Right lobe of liver (tissue), 6 donors: ENCODE results near the gene DDX54. TPM values are rescaled to one million over a fixed set of nuclear protein-coding genes. Genes with fewer than 3 reads are reported as not detected.

Source experiments
- ATAC-seq, 4 donors: fragments of 200-7000 bp; cut with Tn5 transposase; one replicate each; pipeline ENCODE4 v1.9.1; 2020; ENCODE audit warnings: mild to moderate bottlenecking in 4 of 4, moderate library complexity in 4 of 4
- DNase-seq, 3 donors: peaks; one replicate each; pipeline ENCODE4 v3.0.0-alpha.2; 2020
- H3K27ac ChIP-seq, 3 donors: fragments of 200-600 bp; one replicate each; pipeline ENCODE4 v1.8.0; 2022
- H3K27me3 ChIP-seq, 2 donors: fragments of 200-600 bp; one replicate each; pipeline ENCODE4 v1.8.0; 2022
- H3K36me3 ChIP-seq, 4 donors: fragments of 200-600 bp; sonication (generic) in 1 of 4; one replicate each; pipeline versions ENCODE4 v1.5.1 to v1.8.0; 2017 to 2022; ENCODE audit warnings: control low read depth in 1 of 4
- H3K4me1 ChIP-seq, 4 donors: fragments of 200-600 bp; sonication (generic) in 1 of 4; one replicate each; pipeline versions ENCODE4 v1.5.1 to v1.8.0; 2017 to 2022; ENCODE audit warnings: control low read depth in 1 of 4
- H3K4me3 ChIP-seq, 3 donors: fragments of 200-600 bp; one replicate each; pipeline ENCODE4 v1.8.0; 2022
- H3K9me3 ChIP-seq, 4 donors: fragments of 200-600 bp; sonication (generic) in 1 of 4; one replicate each; pipeline versions ENCODE4 v1.5.1 to v1.8.0; 2017 to 2022; ENCODE audit warnings: control low read depth in 1 of 4
- POLR2A ChIP-seq: fragments of 450-650 bp; IDR thresholded peaks from one replicate; pipeline ENCODE4 v1.6.1; 2017; ENCODE audit warnings: antibody characterized with exemption, mild to moderate bottlenecking
- WGBS: methylation state at CpG from one replicate; pipeline ENCODE4 v1.1.6; 2018; ENCODE audit warnings: low coverage, low lambda C conversion rate; ENCODE audit not compliant: insufficient coverage; ENCODE audit errors: missing lambda C conversion rate; 5-methylcytosine and 5-hydroxymethylcytosine counted together
- intact Hi-C, 2 donors: fragments of 100-400 bp; cut with DNase I; formaldehyde crosslinking; loops; one replicate each; pipeline versions ENCODE4 v1.11.2 to v1.14.1; 2022
- total RNA-seq, 6 experiments: library from RNA; depleted of rRNA in 2 of 6; stranded (reverse); fragments of >200 nt in 2 of 6; fragmentation: NEBNext Ultra II Directional in 3 of 6; extraction: Animal tissue kit (Norgen Biotek cat#: 25700) in 3 of 6; gene quantifications; one replicate each; pipeline versions ENCODE4 v1.1.0 to v1.2.4, GENCODE V29; 2016 to 2023
- TF ChIP-seq, protein P1 (sequence below), 4 donors: fragments of 200-600 bp in 3 of 4; fragments of 450-650 bp in 1 of 4; IDR thresholded peaks; one replicate each; pipeline versions ENCODE4 v1.5.1 to v1.8.0; 2016 to 2022; ENCODE audit warnings: antibody characterized with exemption in 4 of 4, mild to moderate bottlenecking in 2 of 4
- donor health status: DM: no; HTN: yes; CAD: no.
- donor health status: DM: no; HTN: no; CAD: no.
- donor health status: DM: no; HTN: no; CAD: no.
- donor health status: DM: no; HTN: yes; CAD: no.
- donor health status: DM: no; HTN: yes; CAD: no.

The DDX54 gene
- total RNA-seq, 6 experiments from 2014 or later: 22.8 to 43.8 (median 31.1) TPM

DNA sequence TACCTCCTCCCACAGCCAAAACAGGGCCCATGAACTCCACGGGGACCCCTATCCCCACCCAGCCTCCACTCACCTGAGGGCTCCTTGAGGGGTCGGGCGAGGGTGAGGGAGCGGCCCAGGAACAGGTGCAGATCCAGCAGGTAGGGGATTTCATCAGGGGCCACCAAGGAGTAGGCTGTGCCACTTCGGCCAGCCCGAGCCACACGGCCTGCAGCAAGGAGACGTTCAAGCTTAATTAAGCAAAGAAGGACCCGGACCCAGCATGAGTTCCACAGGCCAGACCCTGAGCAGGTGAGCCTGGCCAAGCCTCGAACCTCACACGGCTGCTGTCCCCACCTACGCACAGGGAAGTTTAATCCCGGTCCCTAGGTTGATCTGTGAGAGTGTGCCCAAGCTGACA lies 15.6 kb downstream of the DDX54 start:
- WGBS: 71% methylated on average over 1 of the region's 13 CpGs
- H3K27me3 ChIP-seq: no peaks in the 10 kb centered on the region
- no peak overlapping the region for H3K27ac ChIP-seq
- H3K36me3 ChIP-seq: peaks cover 17 to 87% (median 41%) of the 10 kb centered on the region in 4 donors
- intact Hi-C loops: loop anchor here (5.0 to 10.0 kb wide), 2 partner anchors 117 to 125 kb away; no protein-coding TSS in a partner anchor
- H3K9me3 ChIP-seq: no peaks in the 10 kb centered on the region
- ATAC-seq (no peak), DNase-seq (no peak)
- H3K4me3 ChIP-seq: no peak overlapping the region
- TF ChIP-seq, protein P1, sequence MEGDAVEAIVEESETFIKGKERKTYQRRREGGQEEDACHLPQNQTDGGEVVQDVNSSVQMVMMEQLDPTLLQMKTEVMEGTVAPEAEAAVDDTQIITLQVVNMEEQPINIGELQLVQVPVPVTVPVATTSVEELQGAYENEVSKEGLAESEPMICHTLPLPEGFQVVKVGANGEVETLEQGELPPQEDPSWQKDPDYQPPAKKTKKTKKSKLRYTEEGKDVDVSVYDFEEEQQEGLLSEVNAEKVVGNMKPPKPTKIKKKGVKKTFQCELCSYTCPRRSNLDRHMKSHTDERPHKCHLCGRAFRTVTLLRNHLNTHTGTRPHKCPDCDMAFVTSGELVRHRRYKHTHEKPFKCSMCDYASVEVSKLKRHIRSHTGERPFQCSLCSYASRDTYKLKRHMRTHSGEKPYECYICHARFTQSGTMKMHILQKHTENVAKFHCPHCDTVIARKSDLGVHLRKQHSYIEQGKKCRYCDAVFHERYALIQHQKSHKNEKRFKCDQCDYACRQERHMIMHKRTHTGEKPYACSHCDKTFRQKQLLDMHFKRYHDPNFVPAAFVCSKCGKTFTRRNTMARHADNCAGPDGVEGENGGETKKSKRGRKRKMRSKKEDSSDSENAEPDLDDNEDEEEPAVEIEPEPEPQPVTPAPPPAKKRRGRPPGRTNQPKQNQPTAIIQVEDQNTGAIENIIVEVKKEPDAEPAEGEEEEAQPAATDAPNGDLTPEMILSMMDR (IDR thresholded peaks at IDR 0.05): no peak
- TF ChIP-seq POLR2A: no peak
- no peaks in the 10 kb centered on the region for H3K4me1 ChIP-seq

DNA sequence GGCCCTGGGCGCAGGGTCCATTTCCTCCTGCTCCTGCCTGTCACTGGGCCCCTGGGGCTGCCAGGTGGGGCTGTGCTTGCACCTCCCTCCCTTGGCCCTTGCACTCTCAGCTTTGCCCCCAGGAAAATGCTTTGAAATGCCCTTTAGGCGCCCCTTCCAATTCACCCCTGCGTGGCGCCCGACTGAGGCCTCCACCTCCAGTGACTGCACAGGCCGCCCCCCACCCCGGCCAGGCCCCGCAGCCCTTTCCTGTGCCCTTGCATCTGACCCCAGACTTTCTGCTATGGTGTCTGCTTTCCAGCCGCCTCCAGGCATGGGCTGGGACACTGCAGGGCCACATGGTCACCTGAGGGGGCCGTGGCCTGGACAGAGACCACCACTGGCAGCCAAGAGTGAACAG lies 17.4 kb downstream of the DDX54 start:
- H3K4me3 ChIP-seq: no peak overlapping the region
- H3K9me3 ChIP-seq: no peaks in the 10 kb centered on the region
- TF ChIP-seq, protein P1 (IDR thresholded peaks at IDR 0.05): no peak
- TF ChIP-seq POLR2A: no peak
- no peak for DNase-seq
- H3K27ac ChIP-seq: no peak overlapping the region
- no peaks in the 10 kb centered on the region for H3K27me3 ChIP-seq
- H3K36me3 ChIP-seq: peaks cover 13 to 82% (median 37%) of the 10 kb centered on the region in 4 donors
- intact Hi-C loops: loop anchor here in 1 of 2 donors (5.0 kb wide), 1 partner anchor 116 kb away; no protein-coding TSS in a partner anchor
- no peak for ATAC-seq
- 96% methylated on average over 5 of the region's 10 CpGs for WGBS
- H3K4me1 ChIP-seq: no peaks in the 10 kb centered on the region

DNA sequence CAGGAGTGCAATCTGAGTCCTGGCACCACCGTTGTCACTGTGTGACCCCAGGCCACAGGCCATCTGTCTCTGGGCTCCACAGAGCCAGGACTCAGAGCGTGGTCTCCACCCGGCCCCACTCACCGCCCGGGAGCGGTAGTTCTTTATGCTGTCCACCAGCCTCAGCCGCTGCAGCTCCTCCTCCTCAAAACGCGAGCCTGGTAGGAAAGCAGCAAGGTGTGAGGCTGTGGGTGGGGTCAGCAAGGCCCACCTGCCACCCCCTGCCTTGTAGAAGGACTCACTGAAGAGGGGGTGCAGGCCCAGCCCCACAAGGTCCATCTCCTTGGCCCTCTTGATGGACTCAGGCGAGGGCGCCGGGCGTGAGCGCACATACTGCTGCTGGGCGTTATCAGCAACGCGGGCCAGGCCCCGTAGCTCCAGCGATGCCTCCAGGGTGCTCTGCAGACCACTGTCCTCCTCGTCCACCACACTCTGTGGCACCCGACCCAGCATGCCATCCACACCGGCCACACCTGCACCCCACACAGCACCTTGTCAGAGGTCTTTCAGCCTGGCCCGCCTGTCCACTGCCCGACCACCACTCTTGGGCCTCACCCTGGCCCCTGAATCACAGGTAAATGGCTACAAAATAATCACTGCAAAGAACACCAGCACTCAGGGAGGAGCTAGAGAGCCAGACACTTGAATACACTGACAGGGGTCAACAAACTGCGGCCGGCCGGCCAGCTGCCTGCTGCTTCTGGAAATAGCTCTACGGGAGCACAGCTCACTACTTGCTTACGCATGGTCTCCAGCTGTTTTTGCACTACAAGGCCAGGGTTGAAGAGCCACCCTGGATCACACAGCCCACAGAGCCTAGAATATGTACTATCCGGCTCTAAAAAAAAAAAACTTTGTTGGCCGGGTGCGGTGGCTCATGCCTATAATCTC lies 19.5 kb downstream of the DDX54 start:
- DNase-seq (no peak), ATAC-seq (no peak)
- H3K27me3 ChIP-seq: no peaks in the 10 kb centered on the region
- TF ChIP-seq, protein P1 (IDR thresholded peaks at IDR 0.05): no peak
- no peak for TF ChIP-seq POLR2A
- no peak overlapping the region for H3K4me3 ChIP-seq
- peaks cover 8 to 65% (median 27%) of the 10 kb centered on the region in 4 donors for H3K36me3 ChIP-seq
- WGBS: 92% methylated on average over 7 of the region's 32 CpGs
- H3K4me1 ChIP-seq: peaks cover 0 to 7% (median 0%) of the 10 kb centered on the region in 4 donors
- H3K9me3 ChIP-seq: no peaks in the 10 kb centered on the region
- intact Hi-C loops: loop anchor here in 1 of 2 donors (5.0 kb wide), 1 partner anchor 113 kb away; no protein-coding TSS in a partner anchor
- H3K27ac ChIP-seq: no peak overlapping the region

DNA sequence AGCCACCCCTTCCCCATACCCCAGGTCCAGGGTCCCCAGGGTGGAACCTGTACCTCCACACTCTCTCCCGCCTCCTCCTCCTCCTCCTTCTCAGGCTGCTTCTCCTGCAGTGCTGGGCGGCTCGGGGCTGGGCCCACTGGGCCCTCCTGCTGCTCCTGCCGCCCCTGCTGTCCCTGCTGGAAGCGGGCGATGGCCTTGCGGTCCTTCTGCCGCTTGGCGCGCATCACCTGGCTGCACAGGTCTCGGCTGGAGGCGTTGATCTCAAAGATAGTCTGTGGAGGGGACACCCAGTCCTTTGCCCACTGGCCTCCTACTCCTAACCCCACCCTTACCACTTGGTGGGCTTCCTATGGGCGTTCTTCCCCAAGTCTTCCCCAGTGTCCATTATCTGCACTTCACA lies 21.3 kb downstream of the DDX54 start:
- Histone ChIP-seq H3K9me3 (no peaks in the 10 kb centered on the region), H3K27ac (no peak overlapping the region), H3K27me3 (no peaks in the 10 kb centered on the region), H3K4me1 (peaks cover 0 to 7% (median 0%) of the 10 kb centered on the region in 4 donors), H3K4me3 (no peak overlapping the region), H3K36me3 (peaks cover 5 to 60% (median 20%) of the 10 kb centered on the region in 4 donors)
- ATAC-seq (no peak), DNase-seq (no peak)
- 100% methylated on average over 2 of the region's 13 CpGs for WGBS
- TF ChIP-seq, protein P1 (IDR thresholded peaks at IDR 0.05): no peak
- no peak for TF ChIP-seq POLR2A
- intact Hi-C loops: no loop called here
